IMR-90 (cell line): ENCODE measurements around the gene SYT5. TPM values are rescaled to one million over a fixed set of nuclear protein-coding genes. Genes with fewer than 3 reads are reported as not detected.

Experiments
- ATAC-seq: fragments of 200-7000 bp; cut with Tn5 transposase; 2 replicates; pipeline ENCODE4 v1.9.1; 2020; ENCODE audit warnings: low read depth, mild to moderate bottlenecking, moderate library complexity
- BruUV-seq: library from RNA; stranded (reverse); fragments of 400-500 nt; replicated peaks from 2 replicates; lab custom pipeline; 2021; lab: Mats Ljungman, UMichigan
- CTCF ChIA-PET: fragments of 300-600 bp; formaldehyde crosslinking; extraction: SDS; loops from one replicate; lab custom pipeline; 2021; ENCODE audit warnings: antibody characterized with exemption; lab: Yijun Ruan, JAX
- POLR2A ChIA-PET: fragments of 300-600 bp; sonication (Branson Sonifier 250); formaldehyde crosslinking; loops from one replicate; lab custom pipeline; 2022; ENCODE audit warnings: antibody characterized with exemption; ENCODE audit not compliant: unreplicated experiment; lab: Charles Lee
- DNase-seq: peaks from one replicate; pipeline ENCODE4 v3.0.0; 2013
- H2AFZ ChIP-seq: replicated peaks from 2 replicates; pipeline ENCODE3; 2013; ENCODE audit warnings: low read length, mild to moderate bottlenecking; ENCODE audit not compliant: poor library complexity
- H2AK5ac ChIP-seq: 2 replicates; pipeline ENCODE4 v1.6.1; 2013; ENCODE audit warnings: low read depth, low read length, inconsistent platforms
- H2AK9ac ChIP-seq: replicated peaks from 2 replicates; pipeline ENCODE3; 2013; ENCODE audit warnings: mild to moderate bottlenecking, low read depth, low read length, moderate library complexity; ENCODE audit not compliant: poor library complexity
- H2BK120ac ChIP-seq: 2 replicates; pipeline ENCODE4 v1.6.1; 2013; ENCODE audit warnings: low read depth, low read length, inconsistent platforms
- H2BK15ac ChIP-seq: 3 replicates; pipeline ENCODE4 v1.6.1; 2013; ENCODE audit warnings: low read depth, low read length, inconsistent platforms
- H2BK20ac ChIP-seq: 2 replicates; pipeline ENCODE4 v1.6.1; 2013; ENCODE audit warnings: low read depth, mild to moderate bottlenecking, inconsistent platforms, low read length, moderate library complexity
- H2BK5ac ChIP-seq: 2 replicates; pipeline ENCODE4 v1.6.1; 2013; ENCODE audit warnings: mild to moderate bottlenecking, low read depth, low read length, inconsistent platforms; ENCODE audit not compliant: poor library complexity, severe bottlenecking
- H3K14ac ChIP-seq: replicated peaks from 2 replicates; pipeline ENCODE4 v1.6.1; 2013; ENCODE audit warnings: low read depth, low read length, inconsistent platforms
- H3K18ac ChIP-seq: 2 replicates; pipeline ENCODE4 v1.6.1; 2013; ENCODE audit warnings: low read depth, low read length, control low read depth
- H3K23ac ChIP-seq: 2 replicates; pipeline ENCODE4 v1.6.1; 2013; ENCODE audit warnings: low read depth, low read length, inconsistent platforms
- H3K27ac ChIP-seq: 2 replicates; pipeline ENCODE4 v1.5.1; 2013; ENCODE audit warnings: mild to moderate bottlenecking, control low read depth, low read length; ENCODE audit not compliant: insufficient read depth
- H3K27me3 ChIP-seq: 2 replicates; pipeline ENCODE4 v1.6.1; 2013; ENCODE audit warnings: low read length; ENCODE audit not compliant: control insufficient read depth, insufficient read depth
- H3K36me3 ChIP-seq: 2 replicates; pipeline ENCODE4 v1.6.1; 2013; ENCODE audit warnings: low read length, mixed read lengths; ENCODE audit not compliant: control insufficient read depth, insufficient read depth
- H3K4ac ChIP-seq: 2 replicates; pipeline ENCODE4 v1.6.1; 2013; ENCODE audit warnings: low read depth, low read length, inconsistent platforms
- H3K4me1 ChIP-seq: 2 replicates; pipeline ENCODE4 v1.6.1; 2013; ENCODE audit warnings: low read length, mixed read lengths; ENCODE audit not compliant: control insufficient read depth, insufficient read depth
- H3K4me2 ChIP-seq: 2 replicates; pipeline ENCODE4 v1.6.1; 2013; ENCODE audit warnings: low read depth, mild to moderate bottlenecking, control low read depth, low read length, moderate library complexity
- H3K4me3 ChIP-seq: 2 replicates; pipeline ENCODE4 v1.5.1; 2013; ENCODE audit warnings: low read depth, mild to moderate bottlenecking, control low read depth, low read length, moderate library complexity; ENCODE audit not compliant: insufficient read depth
- H3K56ac ChIP-seq: 2 replicates; pipeline ENCODE4 v1.6.1; 2013; ENCODE audit warnings: low read length, inconsistent platforms; ENCODE audit not compliant: insufficient read depth; ENCODE audit errors: extremely low read depth
- H3K79me1 ChIP-seq, 2 experiments: 2 replicates each; pipeline ENCODE4 v1.6.1; 2013; ENCODE audit warnings: low read length in 2 of 2, inconsistent platforms in 1 of 2, low read depth in 1 of 2
- H3K9ac ChIP-seq: 2 replicates; pipeline ENCODE4 v1.6.1; 2013; ENCODE audit warnings: low read depth, low read length, control low read depth
- H3K9me1 ChIP-seq: 2 replicates; pipeline ENCODE4 v1.6.1; 2013; ENCODE audit warnings: low read length, inconsistent platforms; ENCODE audit not compliant: insufficient read depth
- H3K9me3 ChIP-seq: 2 replicates; pipeline ENCODE4 v1.6.1; 2013; ENCODE audit warnings: low read length; ENCODE audit not compliant: control insufficient read depth, insufficient read depth
- H4K20me1 ChIP-seq: 2 replicates; pipeline ENCODE4 v1.6.1; 2013; ENCODE audit warnings: low read length, inconsistent platforms; ENCODE audit not compliant: insufficient read depth
- H4K5ac ChIP-seq: 2 replicates; pipeline ENCODE4 v1.6.1; 2013; ENCODE audit warnings: mild to moderate bottlenecking, low read depth, low read length, control low read depth
- H4K8ac ChIP-seq, 2 experiments: 2 replicates each; pipeline ENCODE4 v1.6.1; 2013; ENCODE audit warnings: low read depth in 2 of 2, low read length in 2 of 2, control low read depth in 1 of 2, inconsistent platforms in 1 of 2
- H4K91ac ChIP-seq: 2 replicates; pipeline ENCODE4 v1.6.1; 2013; ENCODE audit warnings: low read depth, low read length, inconsistent platforms; ENCODE audit not compliant: insufficient read depth
- BHLHE40 ChIP-seq: fragments of 150-350 bp; IDR thresholded peaks from 2 replicates; pipeline ENCODE4 v1.6.1; 2016; ENCODE audit warnings: mild to moderate bottlenecking, low read depth, low read length
- CEBPB ChIP-seq: IDR thresholded peaks from 2 replicates; pipeline ENCODE4 v1.6.1; 2012; ENCODE audit warnings: low read depth, low read length, improper control_type of control experiment
- FOS ChIP-seq: fragments of 150-350 bp; IDR thresholded peaks from 2 replicates; pipeline ENCODE4 v1.6.1; 2016; ENCODE audit warnings: low read depth, low read length
- MAFK ChIP-seq: IDR thresholded peaks from 2 replicates; pipeline ENCODE4 v1.6.1; 2012; ENCODE audit warnings: low read depth, low read length, improper control_type of control experiment
- MAZ ChIP-seq: IDR thresholded peaks from 2 replicates; pipeline ENCODE4 v1.6.1; 2012; ENCODE audit warnings: low read depth, mild to moderate bottlenecking, low read length, improper control_type of control experiment, moderate library complexity, borderline replicate concordance
- MXI1 ChIP-seq: IDR thresholded peaks from 2 replicates; pipeline ENCODE4 v1.6.1; 2012; ENCODE audit warnings: low read depth, mild to moderate bottlenecking, low read length, moderate library complexity, borderline replicate concordance
- NFE2L2 ChIP-seq: fragments of 150-350 bp; IDR thresholded peaks from 2 replicates; pipeline ENCODE4 v1.6.1; 2016; ENCODE audit warnings: low read depth, mild to moderate bottlenecking, low read length
- RAD21 ChIP-seq: IDR thresholded peaks from 2 replicates; pipeline ENCODE4 v1.6.1; 2012; ENCODE audit warnings: low read length, improper control_type of control experiment
- RCOR1 ChIP-seq: IDR thresholded peaks from 2 replicates; pipeline ENCODE4 v1.6.1; 2012; ENCODE audit warnings: mild to moderate bottlenecking, low read length, improper control_type of control experiment; ENCODE audit not compliant: insufficient replicate concordance
- RFX5 ChIP-seq: IDR thresholded peaks from 2 replicates; pipeline ENCODE4 v1.8.0; 2012; ENCODE audit warnings: low read depth, mild to moderate bottlenecking, low read length, moderate library complexity
- SMC3 ChIP-seq: fragments of 150-350 bp; IDR thresholded peaks from 2 replicates; pipeline ENCODE4 v1.6.1; 2016; ENCODE audit warnings: low read depth, mild to moderate bottlenecking, antibody characterized with exemption, low read length, moderate library complexity
- WGBS, 2 experiments: methylation state at CpG; one replicate each; pipeline versions ENCODE4 v1.1.5 to v1.1.7; 2013; ENCODE audit warnings: missing lambda C conversion rate in 2 of 2; ENCODE audit not compliant: insufficient read length in 1 of 2; ENCODE audit errors: extremely low coverage in 2 of 2; 5-methylcytosine and 5-hydroxymethylcytosine counted together
- dilution Hi-C: fragments of 300-500 bp; cut with HindIII; formaldehyde crosslinking; loops from one replicate; pipeline ENCODE4 v1.14.3; 2018; ENCODE audit warnings: low sequenced_read_pairs; ENCODE audit not compliant: unreplicated experiment
- in situ Hi-C: fragments of 300-500 bp; cut with MboI; formaldehyde crosslinking; loops from 3 replicates; pipeline ENCODE4 v1.14.3; 2019; ENCODE audit warnings: low sequenced_read_pairs, inconsistent platforms, mixed read lengths
- intact Hi-C: fragments of 100-400 bp; cut with micrococcal nuclease; formaldehyde crosslinking; loops from 2 replicates; pipeline ENCODE4 v1.10.0; 2022
- polyA plus RNA-seq, 3 experiments: library from polyadenylated mRNA; depleted of rRNA; stranded (reverse); fragments of >200 nt; gene quantifications; 2 replicates each; pipeline ENCODE4 v1.2.3, GENCODE V29; 2012; ENCODE audit warnings: low replicate concordance in 1 of 3
- total RNA-seq: library from RNA; depleted of rRNA; stranded (reverse); fragments of >200 nt; gene quantifications from 2 replicates; pipeline ENCODE4 v1.2.3, GENCODE V29; 2012
- TF ChIP-seq, protein P1 (sequence below): conservative IDR thresholded peaks from 2 replicates; pipeline ENCODE4 v1.5.1; 2012; ENCODE audit warnings: mild to moderate bottlenecking, low read depth, low read length, improper control_type of control experiment
- TF ChIP-seq, protein P2 (sequence below): fragments of 150-350 bp; IDR thresholded peaks from 2 replicates; pipeline ENCODE4 v1.6.1; 2016; ENCODE audit warnings: low read depth, mild to moderate bottlenecking, low read length, moderate library complexity, borderline replicate concordance

Gene SYT5
- total and polyA plus RNA-seq, 2 of the 4 experiments (the other 2 are of a cell fraction): under 0.01 to 0.15 TPM

GRCh38 chr19:55209693-55210472 is 29.8 kb upstream of the SYT5 start:
- no peaks in the 10 kb centered on the region for H3K27me3 ChIP-seq
- peak overlapping the region; percentile 91 for H2BK120ac ChIP-seq
- no peak overlapping the region; the same call in 1 of the 2 replicates for H4K5ac ChIP-seq
- H3K4ac ChIP-seq: peak overlapping the region; percentile 89
- H3K14ac ChIP-seq: 0 out of 2 replicates have a peak overlapping the region, but pooled peaks have one; percentile 13
- TF ChIP-seq NFE2L2: no peak
- TF ChIP-seq, protein P1, sequence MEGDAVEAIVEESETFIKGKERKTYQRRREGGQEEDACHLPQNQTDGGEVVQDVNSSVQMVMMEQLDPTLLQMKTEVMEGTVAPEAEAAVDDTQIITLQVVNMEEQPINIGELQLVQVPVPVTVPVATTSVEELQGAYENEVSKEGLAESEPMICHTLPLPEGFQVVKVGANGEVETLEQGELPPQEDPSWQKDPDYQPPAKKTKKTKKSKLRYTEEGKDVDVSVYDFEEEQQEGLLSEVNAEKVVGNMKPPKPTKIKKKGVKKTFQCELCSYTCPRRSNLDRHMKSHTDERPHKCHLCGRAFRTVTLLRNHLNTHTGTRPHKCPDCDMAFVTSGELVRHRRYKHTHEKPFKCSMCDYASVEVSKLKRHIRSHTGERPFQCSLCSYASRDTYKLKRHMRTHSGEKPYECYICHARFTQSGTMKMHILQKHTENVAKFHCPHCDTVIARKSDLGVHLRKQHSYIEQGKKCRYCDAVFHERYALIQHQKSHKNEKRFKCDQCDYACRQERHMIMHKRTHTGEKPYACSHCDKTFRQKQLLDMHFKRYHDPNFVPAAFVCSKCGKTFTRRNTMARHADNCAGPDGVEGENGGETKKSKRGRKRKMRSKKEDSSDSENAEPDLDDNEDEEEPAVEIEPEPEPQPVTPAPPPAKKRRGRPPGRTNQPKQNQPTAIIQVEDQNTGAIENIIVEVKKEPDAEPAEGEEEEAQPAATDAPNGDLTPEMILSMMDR: no peak
- no peak for TF ChIP-seq RFX5
- TF ChIP-seq MAZ: 0 out of 2 replicates have a peak, but pooled peaks have one; percentile 7
- peak; percentile 75; the same call in 1 of the 2 replicates for TF ChIP-seq FOS
- TF ChIP-seq, protein P2, sequence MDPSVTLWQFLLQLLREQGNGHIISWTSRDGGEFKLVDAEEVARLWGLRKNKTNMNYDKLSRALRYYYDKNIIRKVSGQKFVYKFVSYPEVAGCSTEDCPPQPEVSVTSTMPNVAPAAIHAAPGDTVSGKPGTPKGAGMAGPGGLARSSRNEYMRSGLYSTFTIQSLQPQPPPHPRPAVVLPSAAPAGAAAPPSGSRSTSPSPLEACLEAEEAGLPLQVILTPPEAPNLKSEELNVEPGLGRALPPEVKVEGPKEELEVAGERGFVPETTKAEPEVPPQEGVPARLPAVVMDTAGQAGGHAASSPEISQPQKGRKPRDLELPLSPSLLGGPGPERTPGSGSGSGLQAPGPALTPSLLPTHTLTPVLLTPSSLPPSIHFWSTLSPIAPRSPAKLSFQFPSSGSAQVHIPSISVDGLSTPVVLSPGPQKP: no peak
- TF ChIP-seq MAFK: no peak
- no peak for TF ChIP-seq MXI1
- no peak for TF ChIP-seq SMC3
- TF ChIP-seq CEBPB: no peak
- TF ChIP-seq BHLHE40: no peak; the same call in 1 of the 2 replicates
- TF ChIP-seq RAD21: no peak
- peak; percentile 87 for TF ChIP-seq RCOR1
- H3K9me3 ChIP-seq: peaks cover 5% of the 10 kb centered on the region
- peaks cover 8% of the 10 kb centered on the region; the same call in 1 of the 2 replicates for H3K9me1 ChIP-seq
- in situ Hi-C loops: no loop called here
- dilution Hi-C loops: no loop called here
- DNase-seq: peak; percentile 98
- H4K8ac ChIP-seq: peak overlapping the region in 1 of 2 experiments; percentile 32; a peak in 1 of 4 replicates
- H3K9ac ChIP-seq: no peak overlapping the region
- peak overlapping the region; percentile 77; the same call in 2 of the 3 replicates for H2BK15ac ChIP-seq
- peak overlapping the region; percentile 29; the same call in 1 of the 2 replicates for H3K18ac ChIP-seq
- no peaks in the 10 kb centered on the region for H3K79me1 ChIP-seq
- POLR2A ChIA-PET: no interaction called here
- peak; percentile 73 for ATAC-seq
- 0 out of 2 replicates have a peak overlapping the region, but pooled peaks have one; percentile 67 for H3K23ac ChIP-seq
- peak overlapping the region; percentile 80 for H2BK5ac ChIP-seq
- no TSS peak for BruUV-seq
- no peaks in the 10 kb centered on the region for H3K36me3 ChIP-seq
- H3K4me1 ChIP-seq: peaks cover 21% of the 10 kb centered on the region
- no peak overlapping the region for H3K4me3 ChIP-seq
- peak overlapping the region; percentile 68 for H4K91ac ChIP-seq
- H2BK20ac ChIP-seq: peak overlapping the region; percentile 94
- intact Hi-C loops: no loop called here
- no peak overlapping the region for H3K4me2 ChIP-seq
- H4K20me1 ChIP-seq: peaks cover 8% of the 10 kb centered on the region
- H2AK5ac ChIP-seq: peak overlapping the region; percentile 94
- WGBS, 2 experiments: 53% methylated on average over 6 of the region's 17 CpGs; no CpG with 5 or more reads in 1 of the 2 experiments
- CTCF ChIA-PET: no interaction called here
- H2AK9ac ChIP-seq: peak overlapping the region; percentile 48
- no peak overlapping the region for H3K56ac ChIP-seq
- peak overlapping the region; percentile 77 for H2AFZ ChIP-seq
- H3K27ac ChIP-seq: peak overlapping the region; percentile 39
